HG03439 (cell line): ENCODE data around the gene PDCD5.

ENCODE experiments used
- ATAC-seq: cut with Tn5 transposase; IDR thresholded peaks from one replicate; pipeline ENCODE4 v1.9.1; 2021; ENCODE audit warnings: mild to moderate bottlenecking, moderate library complexity; ENCODE audit not compliant: unreplicated experiment

PDCD5 gene

GRCh38 chr19:32630338-32630737 lies 49.3 kb downstream of the PDCD5 start:
- ATAC-seq = no peak

GRCh38 chr19:32631381-32631780 lies 50.4 kb downstream of the PDCD5 start:
- no peak for ATAC-seq
